HL-60 (cell line): ENCODE measurements around the gene KCNG2.

Experiments
- POLR2AphosphoS5 ChIP-seq: IDR thresholded peaks from 2 replicates; pipeline ENCODE4 v1.6.1; 2012; ENCODE audit warnings: low read depth
- TF ChIP-seq, protein P1 (sequence below): IDR thresholded peaks from one replicate; pipeline ENCODE4 v1.5.1; 2011; ENCODE audit warnings: low read length, control low read depth, inconsistent platforms; ENCODE audit not compliant: insufficient read depth
- TF ChIP-seq, protein P2 (sequence below): IDR thresholded peaks from 2 replicates; pipeline ENCODE4 v1.6.1; 2012; ENCODE audit warnings: low read depth; ENCODE audit not compliant: insufficient replicate concordance

DNA sequence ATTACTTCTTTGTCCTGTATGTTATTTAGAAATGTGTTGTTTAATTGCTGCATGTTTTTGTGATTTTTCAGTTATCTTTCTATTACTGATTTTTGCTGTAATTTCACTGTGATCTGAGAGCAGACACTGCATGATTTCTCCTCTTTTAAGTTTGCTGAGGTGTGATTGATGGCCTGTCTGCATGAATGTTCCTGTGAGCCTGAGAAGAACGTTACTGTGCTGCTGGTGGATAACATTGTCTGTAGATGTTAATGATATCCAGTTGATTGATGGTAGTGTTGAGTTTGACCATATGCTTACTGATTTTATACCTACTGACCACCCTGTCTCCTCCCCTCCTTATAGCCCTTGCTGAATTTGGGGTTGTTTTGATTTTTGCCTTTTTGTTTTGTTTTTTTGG, 37.4 kb upstream of the KCNG2 start:
- TF ChIP-seq, protein P1, sequence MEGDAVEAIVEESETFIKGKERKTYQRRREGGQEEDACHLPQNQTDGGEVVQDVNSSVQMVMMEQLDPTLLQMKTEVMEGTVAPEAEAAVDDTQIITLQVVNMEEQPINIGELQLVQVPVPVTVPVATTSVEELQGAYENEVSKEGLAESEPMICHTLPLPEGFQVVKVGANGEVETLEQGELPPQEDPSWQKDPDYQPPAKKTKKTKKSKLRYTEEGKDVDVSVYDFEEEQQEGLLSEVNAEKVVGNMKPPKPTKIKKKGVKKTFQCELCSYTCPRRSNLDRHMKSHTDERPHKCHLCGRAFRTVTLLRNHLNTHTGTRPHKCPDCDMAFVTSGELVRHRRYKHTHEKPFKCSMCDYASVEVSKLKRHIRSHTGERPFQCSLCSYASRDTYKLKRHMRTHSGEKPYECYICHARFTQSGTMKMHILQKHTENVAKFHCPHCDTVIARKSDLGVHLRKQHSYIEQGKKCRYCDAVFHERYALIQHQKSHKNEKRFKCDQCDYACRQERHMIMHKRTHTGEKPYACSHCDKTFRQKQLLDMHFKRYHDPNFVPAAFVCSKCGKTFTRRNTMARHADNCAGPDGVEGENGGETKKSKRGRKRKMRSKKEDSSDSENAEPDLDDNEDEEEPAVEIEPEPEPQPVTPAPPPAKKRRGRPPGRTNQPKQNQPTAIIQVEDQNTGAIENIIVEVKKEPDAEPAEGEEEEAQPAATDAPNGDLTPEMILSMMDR: no peak
- TF ChIP-seq, protein P2, sequence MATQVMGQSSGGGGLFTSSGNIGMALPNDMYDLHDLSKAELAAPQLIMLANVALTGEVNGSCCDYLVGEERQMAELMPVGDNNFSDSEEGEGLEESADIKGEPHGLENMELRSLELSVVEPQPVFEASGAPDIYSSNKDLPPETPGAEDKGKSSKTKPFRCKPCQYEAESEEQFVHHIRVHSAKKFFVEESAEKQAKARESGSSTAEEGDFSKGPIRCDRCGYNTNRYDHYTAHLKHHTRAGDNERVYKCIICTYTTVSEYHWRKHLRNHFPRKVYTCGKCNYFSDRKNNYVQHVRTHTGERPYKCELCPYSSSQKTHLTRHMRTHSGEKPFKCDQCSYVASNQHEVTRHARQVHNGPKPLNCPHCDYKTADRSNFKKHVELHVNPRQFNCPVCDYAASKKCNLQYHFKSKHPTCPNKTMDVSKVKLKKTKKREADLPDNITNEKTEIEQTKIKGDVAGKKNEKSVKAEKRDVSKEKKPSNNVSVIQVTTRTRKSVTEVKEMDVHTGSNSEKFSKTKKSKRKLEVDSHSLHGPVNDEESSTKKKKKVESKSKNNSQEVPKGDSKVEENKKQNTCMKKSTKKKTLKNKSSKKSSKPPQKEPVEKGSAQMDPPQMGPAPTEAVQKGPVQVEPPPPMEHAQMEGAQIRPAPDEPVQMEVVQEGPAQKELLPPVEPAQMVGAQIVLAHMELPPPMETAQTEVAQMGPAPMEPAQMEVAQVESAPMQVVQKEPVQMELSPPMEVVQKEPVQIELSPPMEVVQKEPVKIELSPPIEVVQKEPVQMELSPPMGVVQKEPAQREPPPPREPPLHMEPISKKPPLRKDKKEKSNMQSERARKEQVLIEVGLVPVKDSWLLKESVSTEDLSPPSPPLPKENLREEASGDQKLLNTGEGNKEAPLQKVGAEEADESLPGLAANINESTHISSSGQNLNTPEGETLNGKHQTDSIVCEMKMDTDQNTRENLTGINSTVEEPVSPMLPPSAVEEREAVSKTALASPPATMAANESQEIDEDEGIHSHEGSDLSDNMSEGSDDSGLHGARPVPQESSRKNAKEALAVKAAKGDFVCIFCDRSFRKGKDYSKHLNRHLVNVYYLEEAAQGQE: no peak
- TF ChIP-seq POLR2AphosphoS5: no peak
